ENCODE results near the gene CIC.

CIC gene

DNA sequence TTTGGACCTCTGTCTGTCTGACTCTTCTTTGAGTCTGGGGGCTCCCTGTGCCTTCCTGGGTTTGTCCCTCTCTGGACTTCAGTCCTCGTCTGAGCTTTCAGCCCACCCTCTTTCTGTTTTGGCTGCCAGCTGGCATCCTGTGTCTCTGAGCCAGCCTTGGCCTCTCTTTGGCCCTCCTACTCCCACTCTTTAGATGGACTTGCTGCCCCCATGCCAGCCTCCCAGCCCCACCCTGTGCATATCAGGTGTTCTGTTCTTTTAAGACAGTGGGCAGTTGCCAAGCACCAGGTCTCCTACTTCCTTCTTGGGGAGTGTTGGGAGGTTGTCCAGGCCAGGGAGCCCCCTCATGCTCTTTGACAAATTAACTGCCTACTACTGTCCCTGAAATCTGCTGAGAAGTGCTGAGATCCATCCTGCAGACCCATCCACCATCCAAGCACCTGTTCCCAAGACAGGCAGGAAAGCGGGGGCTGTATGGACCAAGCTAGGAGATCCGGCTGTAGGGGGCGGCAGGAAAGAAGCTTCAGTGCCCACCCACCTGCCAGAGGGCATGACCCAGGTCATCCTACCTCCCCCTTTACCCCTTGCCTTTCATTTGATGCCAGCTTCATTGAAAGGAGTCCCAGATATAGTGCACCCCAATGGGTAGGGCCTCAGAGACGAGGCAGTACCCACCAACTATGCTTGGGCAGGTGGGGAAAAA is 9.6 kb downstream of the CIC start:
- no peak for DNase-seq

- DNase-seq = no peak
Measured at GRCh38 chr19:42279155-42279901, 10.3 kb downstream of the CIC start.

GRCh38 chr19:42279902-42280814 is 11.1 kb downstream of the CIC start:
- peak; percentile 88 to 92 for DNase-seq

- DNase-seq = no peak
Measured at GRCh38 chr19:42280815-42281145, 11.7 kb downstream of the CIC start.

GRCh38 chr19:42281146-42281826 is 12.2 kb downstream of the CIC start:
- DNase-seq = peak; percentile 40 to 50

DNA sequence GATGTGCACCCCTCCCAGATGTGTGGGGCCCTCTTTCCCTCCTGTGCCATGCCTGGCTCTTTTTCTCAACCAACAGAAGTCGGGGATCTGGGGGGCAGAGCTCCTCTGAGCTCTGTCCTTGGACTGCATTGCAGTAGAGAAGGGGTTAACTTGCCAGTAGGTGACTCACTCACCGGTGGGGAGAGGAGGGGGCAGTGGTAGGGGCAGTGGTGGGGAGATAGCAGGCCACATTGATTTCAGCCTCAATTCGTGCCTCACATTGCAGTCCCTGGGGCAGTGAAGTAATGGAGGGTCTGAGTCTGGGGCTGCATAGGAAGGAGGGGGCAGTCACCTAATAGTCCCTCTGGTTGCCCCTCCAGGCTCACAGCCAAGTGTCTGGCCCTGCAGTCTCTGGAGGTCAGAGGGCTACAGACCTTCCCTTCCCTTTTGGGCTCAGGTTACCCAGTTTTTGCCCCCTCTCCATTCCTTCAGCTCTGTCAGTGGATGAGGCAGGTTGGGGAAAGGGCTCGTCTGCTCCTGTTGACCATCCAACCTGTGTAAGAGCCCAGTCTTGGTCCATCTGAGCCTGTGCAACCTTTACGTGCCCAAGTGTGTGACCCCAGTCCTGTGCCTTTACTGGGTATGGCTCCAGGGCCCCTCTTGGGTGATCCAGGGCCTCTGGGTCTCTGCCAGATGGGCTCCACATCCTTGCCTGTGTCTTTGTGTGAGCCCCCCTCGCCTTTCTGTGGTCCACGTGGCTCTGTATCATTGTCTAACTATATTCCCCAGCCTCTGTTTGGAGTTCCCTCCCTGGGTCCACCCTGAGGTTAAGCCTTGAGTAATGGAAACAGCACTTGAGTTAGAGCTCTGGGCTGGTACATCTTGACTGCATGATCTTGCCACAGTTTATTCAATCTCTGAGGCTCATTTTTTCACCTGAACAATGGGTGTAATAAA is 13.0 kb downstream of the CIC start:
- no peak for DNase-seq

DNA sequence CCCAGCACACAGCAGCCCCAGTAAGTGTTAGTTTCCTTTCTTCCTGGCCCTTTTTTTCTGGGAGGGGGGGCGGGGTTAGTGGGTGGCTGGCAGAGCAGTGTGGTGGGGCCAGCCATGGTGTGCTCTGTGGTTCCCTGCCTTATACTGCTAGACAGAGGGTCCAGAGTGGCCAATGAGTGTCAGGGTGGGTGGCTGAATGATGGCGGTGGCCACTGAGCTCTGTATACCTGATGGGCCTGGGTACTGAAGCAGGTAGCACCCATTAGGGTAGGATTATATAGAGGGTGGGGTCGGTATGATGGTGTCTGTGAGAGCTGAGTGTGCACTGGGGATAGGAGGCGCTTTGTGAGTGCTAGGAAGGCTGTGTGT is 13.8 kb downstream of the CIC start:
- no peak for DNase-seq

DNA sequence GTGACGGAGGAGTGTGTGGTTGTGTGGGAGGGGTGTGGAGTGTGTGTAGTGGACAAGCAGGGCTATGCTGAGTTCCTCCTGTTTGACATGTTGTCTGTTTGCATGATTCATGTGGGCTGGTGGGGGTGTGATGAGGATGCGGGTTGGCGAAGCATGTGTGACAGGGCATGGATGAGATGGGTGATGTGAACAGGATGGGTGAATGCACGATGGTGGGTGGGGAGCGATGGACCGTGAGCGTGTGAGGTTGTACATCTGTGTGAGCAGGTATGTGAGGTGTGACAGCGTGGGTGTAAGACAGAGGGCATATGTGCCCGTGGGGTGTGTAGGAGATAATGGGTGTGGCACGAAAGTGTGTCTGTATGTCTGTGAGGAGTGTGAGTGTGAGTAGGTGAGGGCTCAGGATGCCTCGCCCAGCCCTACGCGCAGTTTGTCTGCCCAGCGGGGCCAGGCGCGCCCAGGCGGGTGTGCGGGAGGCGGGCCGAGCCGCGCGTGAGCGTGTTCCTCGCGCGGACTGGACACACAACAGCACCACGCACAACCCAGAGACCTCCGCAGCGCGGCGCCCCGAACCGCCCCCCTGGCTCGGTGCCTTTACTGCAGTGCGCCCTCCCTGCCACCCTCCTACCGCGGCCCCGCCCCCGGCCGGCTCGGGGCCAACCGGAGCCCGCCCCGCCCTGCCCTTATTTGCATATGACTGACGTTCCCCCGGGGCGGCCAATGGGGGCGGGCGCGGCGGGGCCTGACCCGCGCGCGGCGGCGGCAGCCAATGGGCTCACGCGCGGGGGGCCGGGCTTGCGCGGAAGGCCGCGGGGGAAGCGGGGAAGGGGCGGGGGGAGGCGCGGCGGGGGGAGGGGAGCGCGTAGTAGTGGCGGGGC is 14.4 kb downstream of the CIC start:
- peak; percentile 95 to 96 for DNase-seq

- peak; percentile 76 to 86 for DNase-seq
Measured at GRCh38 chr19:42284066-42284501, 15.0 kb downstream of the CIC start.

- peak in 1 of 2 donors; percentile 47 for DNase-seq
Measured at GRCh38 chr19:42284591-42285341, 15.7 kb downstream of the CIC start.

- DNase-seq = no peak
Measured at GRCh38 chr19:42285541-42285941, 16.5 kb downstream of the CIC start.

DNA sequence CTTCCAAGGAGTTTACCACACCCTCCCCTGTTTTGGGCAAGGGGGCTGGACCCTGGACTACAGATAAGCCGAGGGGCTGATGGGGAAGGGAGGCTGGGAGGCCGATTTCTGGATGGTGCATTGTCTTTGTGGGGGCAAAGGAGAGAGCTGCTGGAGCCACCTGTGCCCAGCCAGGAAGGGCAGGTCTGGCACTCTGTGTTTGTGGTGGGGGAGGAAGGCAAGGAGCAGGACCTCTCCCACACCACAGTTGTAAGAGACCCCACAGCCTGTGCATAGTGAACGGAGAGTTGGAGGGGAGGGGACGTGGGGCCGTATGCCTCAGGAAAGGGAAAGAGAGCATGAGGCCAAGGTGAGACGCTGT is 16.9 kb downstream of the CIC start:
- DNase-seq = no peak

DNA sequence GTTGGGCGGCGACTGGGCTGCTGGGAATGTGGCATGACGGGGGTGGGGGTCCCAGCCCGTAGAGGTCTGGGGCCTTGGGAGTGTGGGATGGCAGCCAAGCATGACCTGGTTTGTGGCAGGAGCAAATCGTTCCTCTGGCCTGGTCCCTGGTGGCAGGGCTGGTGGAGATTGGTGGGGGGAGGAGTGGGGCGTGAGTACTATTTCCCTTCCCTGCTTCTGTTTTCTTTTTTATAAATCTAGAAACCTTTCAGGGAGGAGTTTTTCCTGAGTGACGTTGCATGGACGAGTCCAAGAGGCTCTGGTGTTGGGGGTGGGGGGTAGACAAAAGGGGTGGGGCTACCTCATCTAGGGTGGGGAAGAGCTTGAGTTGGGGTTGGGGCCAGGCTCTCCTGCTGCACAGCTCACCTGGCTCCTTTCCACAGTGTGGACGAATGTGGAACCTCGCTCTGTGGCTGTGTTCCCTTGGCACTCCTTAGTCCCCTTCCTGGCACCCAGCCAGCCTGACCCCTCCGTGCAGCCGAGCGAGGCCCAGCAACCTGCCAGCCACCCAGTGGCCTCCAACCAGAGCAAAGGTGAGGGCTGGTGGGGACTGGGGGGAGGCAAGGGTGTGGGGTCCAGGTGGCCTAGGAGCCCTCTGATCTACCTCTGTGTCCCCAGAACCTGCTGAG is 17.4 kb downstream of the CIC start:
- no peak for DNase-seq

- no peak for DNase-seq
Measured at GRCh38 chr19:42287017-42287826, 18.2 kb downstream of the CIC start.

GRCh38 chr19:42287827-42288107 is 18.7 kb downstream of the CIC start:
- DNase-seq = no peak

- no peak for DNase-seq
Measured at GRCh38 chr19:42288387-42288786, 19.3 kb downstream of the CIC start.

- no peak for DNase-seq
Measured at GRCh38 chr19:42288881-42289555, 20.0 kb downstream of the CIC start.

DNA sequence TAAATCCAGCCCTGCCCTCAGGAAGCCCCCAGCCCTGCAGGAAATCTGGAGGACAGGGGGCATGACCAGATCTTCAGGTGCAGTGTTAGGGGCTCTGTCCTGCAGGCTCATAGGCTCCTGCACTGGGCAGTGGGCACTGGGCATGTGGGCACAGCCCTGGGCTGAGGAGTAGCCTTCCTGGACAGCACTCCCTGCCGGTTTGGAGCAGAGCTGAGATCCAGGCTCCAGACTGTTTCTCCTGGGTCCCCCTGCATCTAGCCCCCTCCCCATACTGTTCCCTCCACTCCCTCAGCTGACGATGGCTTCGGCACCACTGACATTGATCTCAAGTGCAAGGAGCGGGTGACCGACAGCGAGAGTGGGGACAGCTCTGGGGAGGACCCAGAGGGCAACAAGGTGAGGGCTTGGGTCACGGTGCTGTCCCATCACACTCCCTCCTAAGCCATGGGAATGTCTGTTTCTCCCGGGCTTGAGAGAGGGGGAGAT is 20.5 kb downstream of the CIC start:
- no peak for DNase-seq
